B cell (primary cell): ENCODE measurements around the gene POLK. TPM values are rescaled to one million over a fixed set of nuclear protein-coding genes. Genes with fewer than 3 reads are reported as not detected.

Experiments
- ATAC-seq: fragments of 200-7000 bp; cut with Tn5 transposase; one replicate; pipeline ENCODE4 v1.10.0; 2021; ENCODE audit warnings: low read depth, mild to moderate bottlenecking, moderate number of reproducible peaks, moderate library complexity
- CTCF ChIA-PET: fragments of 350-600 bp; sonication (Branson Sonifier 250); formaldehyde crosslinking; loops from one replicate; lab custom pipeline; 2021; ENCODE audit warnings: antibody characterized with exemption, inconsistent platforms; lab: Charles Lee
- POLR2A ChIA-PET: fragments of 350-600 bp; sonication (Branson Sonifier 250); formaldehyde crosslinking; loops from one replicate; lab custom pipeline; 2021; ENCODE audit warnings: antibody characterized with exemption; lab: Charles Lee
- DNase-seq: peaks from one replicate; pipeline ENCODE4 v3.0.0; 2013
- H2AFZ ChIP-seq: 2 replicates; pipeline ENCODE4 v1.6.1; 2012; ENCODE audit warnings: mild to moderate bottlenecking, low read depth, low read length; ENCODE audit not compliant: insufficient read depth, poor library complexity, severe bottlenecking
- H3K27ac ChIP-seq, 2 donors: 1 replicate in 1 of 2; 2 replicates in 1 of 2; pipeline ENCODE4 v1.5.1; 2012 to 2013; ENCODE audit warnings: low read length in 2 of 2, mild to moderate bottlenecking in 2 of 2, moderate library complexity in 1 of 2
- H3K27me3 ChIP-seq, 4 experiments: fragments of 200-600 bp in 1 of 4; sonication (generic) in 1 of 4; replicated peaks in 1 of 4; 1 replicate in 2 of 4; 2 replicates in 2 of 4; pipeline versions ENCODE4 v1.6.1 to v1.7.0; 2013 to 2016; ENCODE audit warnings: low read length in 3 of 4, mild to moderate bottlenecking in 2 of 4, mixed read lengths in 1 of 4, moderate library complexity in 1 of 4; ENCODE audit not compliant: insufficient read depth in 4 of 4, control insufficient read depth in 3 of 4; ENCODE audit errors: control extremely low read depth in 1 of 4
- H3K36me3 ChIP-seq, 2 experiments: replicated peaks in 1 of 2; 1 replicate in 1 of 2; 2 replicates in 1 of 2; pipeline versions ENCODE4 v1.6.1 to v1.7.1; 2013; ENCODE audit warnings: low read length in 1 of 2; ENCODE audit not compliant: insufficient read depth in 2 of 2, control insufficient read depth in 1 of 2; ENCODE audit errors: control extremely low read depth in 1 of 2, extremely low read depth in 1 of 2
- H3K4me1 ChIP-seq, 2 donors: fragments of 200-600 bp in 1 of 2; sonication (generic) in 1 of 2; 1 replicate in 1 of 2; 2 replicates in 1 of 2; pipeline versions ENCODE4 v1.5.1 to v1.6.1; 2013 to 2017; ENCODE audit warnings: low read length in 2 of 2; ENCODE audit not compliant: control insufficient read depth in 2 of 2, insufficient read depth in 2 of 2
- H3K4me2 ChIP-seq: replicated peaks from 2 replicates; pipeline ENCODE3; 2012; ENCODE audit warnings: mild to moderate bottlenecking, low read depth, low read length; ENCODE audit not compliant: poor library complexity, severe bottlenecking
- H3K4me3 ChIP-seq, 5 experiments: fragments of 200-600 bp in 1 of 5; sonication (generic) in 1 of 5; 1 replicate in 3 of 5; 2 replicates in 2 of 5; pipeline versions ENCODE4 v1.5.1 to v1.7.0; 2011 to 2016; ENCODE audit warnings: low read length in 4 of 5, mild to moderate bottlenecking in 4 of 5, low read depth in 2 of 5, control low read depth in 1 of 5, moderate library complexity in 1 of 5; ENCODE audit not compliant: insufficient read depth in 1 of 5; ENCODE audit errors: control extremely low read depth in 1 of 5, extremely low read depth in 1 of 5
- H3K79me2 ChIP-seq: fragments of 200-600 bp; sonication (generic); one replicate; pipeline ENCODE4 v1.6.0; 2016; ENCODE audit warnings: low read length; ENCODE audit not compliant: control insufficient read depth, insufficient read depth
- H3K9ac ChIP-seq: fragments of 200-600 bp; sonication (generic); 2 replicates; pipeline ENCODE4 v1.6.1; 2017; ENCODE audit warnings: mild to moderate bottlenecking, low read length, moderate library complexity
- H3K9me3 ChIP-seq, 3 donors: one replicate each; pipeline versions ENCODE4 v1.6.1 to v1.7.1; 2013; ENCODE audit warnings: low read length in 2 of 3; ENCODE audit not compliant: control insufficient read depth in 2 of 3, insufficient read depth in 1 of 3; ENCODE audit errors: control extremely low read depth in 1 of 3
- H4K20me1 ChIP-seq: 2 replicates; pipeline ENCODE4 v1.6.0; 2012; ENCODE audit warnings: mild to moderate bottlenecking, low read length; ENCODE audit not compliant: insufficient read depth, control insufficient read depth, poor library complexity, severe bottlenecking
- H3K27ac Mint-ChIP-seq: one replicate; pipeline ENCODE4 v1.8.0; 2021; ENCODE audit warnings: mixed read lengths
- H3K27me3 Mint-ChIP-seq: one replicate; pipeline ENCODE4 v1.8.0; 2021; ENCODE audit warnings: mixed read lengths
- H3K4me1 Mint-ChIP-seq: one replicate; pipeline ENCODE4 v1.8.0; 2021; ENCODE audit warnings: mixed read lengths
- H3K4me3 Mint-ChIP-seq: one replicate; pipeline ENCODE4 v1.8.0; 2021; ENCODE audit warnings: mixed read lengths
- H3K9me3 Mint-ChIP-seq: one replicate; pipeline ENCODE4 v1.8.0; 2022; ENCODE audit warnings: mixed read lengths; ENCODE audit not compliant: insufficient read depth
- EZH2 ChIP-seq: IDR thresholded peaks from 2 replicates; pipeline ENCODE4 v1.6.1; 2012; ENCODE audit warnings: borderline replicate concordance, low read depth, mild to moderate bottlenecking, moderate library complexity, low read length; ENCODE audit not compliant: insufficient read depth, poor library complexity, severe bottlenecking
- WGBS: methylation state at CpG from one replicate; pipeline ENCODE4 v1.1.5; 2013; ENCODE audit warnings: missing lambda C conversion rate; ENCODE audit not compliant: insufficient coverage; 5-methylcytosine and 5-hydroxymethylcytosine counted together
- intact Hi-C: fragments of 100-400 bp; cut with micrococcal nuclease; formaldehyde crosslinking; loops from one replicate; pipeline ENCODE4 v1.10.0; 2022
- polyA plus RNA-seq: library from polyadenylated mRNA; depleted of rRNA; stranded (reverse); fragments of >200 nt; gene quantifications from 2 replicates; pipeline ENCODE4 v1.2.3, GENCODE V29; 2012
- total RNA-seq, 2 donors: library from RNA; stranded (reverse); fragments of 120-200 nt in 1 of 2; gene quantifications; 1 replicate in 1 of 2; 2 replicates in 1 of 2; pipeline versions ENCODE4 v1.2.3 to v1.2.4, GENCODE V29; 2013 to 2022
- TF ChIP-seq, protein P1 (sequence below): fragments of 200-600 bp; IDR thresholded peaks from one replicate; pipeline ENCODE4 v1.8.0; 2022; ENCODE audit warnings: antibody characterized with exemption, mild to moderate bottlenecking

The POLK gene
- total and polyA plus RNA-seq, 2 donors (not counting 1 experiment from before 2014, with no cell fraction given) = 13.8 to 41.6 TPM

DNA sequence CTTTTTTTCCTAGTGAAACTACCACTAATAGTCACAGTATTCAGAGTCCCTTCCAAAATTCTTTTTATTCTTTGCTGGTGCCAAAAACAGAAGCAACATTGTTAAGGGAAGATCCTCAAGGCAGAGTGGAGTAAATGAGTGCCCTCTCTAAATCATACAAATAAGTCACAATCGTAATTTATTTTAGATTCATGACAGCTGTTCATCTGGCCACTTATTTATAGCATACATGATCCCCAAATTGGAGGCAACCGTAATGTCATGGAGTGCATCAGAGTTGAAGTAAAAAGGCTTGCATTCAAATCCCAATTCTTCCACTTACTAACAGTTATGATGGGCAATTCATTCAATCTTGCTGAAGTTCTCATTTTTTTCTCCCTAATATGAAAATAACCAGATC, 33.4 kb downstream of the POLK start:
- H3K4me3 ChIP-seq = no peak overlapping the region
- no peaks in the 10 kb centered on the region for H3K27me3 Mint-ChIP-seq
- H3K36me3 ChIP-seq = peaks cover 1 to 7% of the 10 kb centered on the region in 2 experiments
- H3K4me1 ChIP-seq = no peaks in the 10 kb centered on the region
- no peaks in the 10 kb centered on the region for H3K9me3 ChIP-seq
- no peak overlapping the region for H3K4me2 ChIP-seq
- no peak overlapping the region for H3K4me3 Mint-ChIP-seq
- H3K27ac Mint-ChIP-seq = no peak overlapping the region
- TF ChIP-seq EZH2 = no peak
- TF ChIP-seq, protein P1, sequence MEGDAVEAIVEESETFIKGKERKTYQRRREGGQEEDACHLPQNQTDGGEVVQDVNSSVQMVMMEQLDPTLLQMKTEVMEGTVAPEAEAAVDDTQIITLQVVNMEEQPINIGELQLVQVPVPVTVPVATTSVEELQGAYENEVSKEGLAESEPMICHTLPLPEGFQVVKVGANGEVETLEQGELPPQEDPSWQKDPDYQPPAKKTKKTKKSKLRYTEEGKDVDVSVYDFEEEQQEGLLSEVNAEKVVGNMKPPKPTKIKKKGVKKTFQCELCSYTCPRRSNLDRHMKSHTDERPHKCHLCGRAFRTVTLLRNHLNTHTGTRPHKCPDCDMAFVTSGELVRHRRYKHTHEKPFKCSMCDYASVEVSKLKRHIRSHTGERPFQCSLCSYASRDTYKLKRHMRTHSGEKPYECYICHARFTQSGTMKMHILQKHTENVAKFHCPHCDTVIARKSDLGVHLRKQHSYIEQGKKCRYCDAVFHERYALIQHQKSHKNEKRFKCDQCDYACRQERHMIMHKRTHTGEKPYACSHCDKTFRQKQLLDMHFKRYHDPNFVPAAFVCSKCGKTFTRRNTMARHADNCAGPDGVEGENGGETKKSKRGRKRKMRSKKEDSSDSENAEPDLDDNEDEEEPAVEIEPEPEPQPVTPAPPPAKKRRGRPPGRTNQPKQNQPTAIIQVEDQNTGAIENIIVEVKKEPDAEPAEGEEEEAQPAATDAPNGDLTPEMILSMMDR = no peak
- H3K9me3 Mint-ChIP-seq = no peaks in the 10 kb centered on the region
- H3K4me1 Mint-ChIP-seq = peaks cover 9% of the 10 kb centered on the region
- no peak overlapping the region for H3K9ac ChIP-seq
- no peak for DNase-seq
- POLR2A ChIA-PET = no interaction called here
- CTCF ChIA-PET = no interaction called here
- H3K27ac ChIP-seq = no peak overlapping the region
- no peaks in the 10 kb centered on the region for H3K27me3 ChIP-seq
- no peak overlapping the region for H2AFZ ChIP-seq
- no peak for ATAC-seq
- WGBS = no CpG with 5 or more reads among the region's 2 CpGs
- H3K79me2 ChIP-seq = peaks cover 36% of the 10 kb centered on the region
- intact Hi-C loops = no loop called here
- no peaks in the 10 kb centered on the region for H4K20me1 ChIP-seq

DNA sequence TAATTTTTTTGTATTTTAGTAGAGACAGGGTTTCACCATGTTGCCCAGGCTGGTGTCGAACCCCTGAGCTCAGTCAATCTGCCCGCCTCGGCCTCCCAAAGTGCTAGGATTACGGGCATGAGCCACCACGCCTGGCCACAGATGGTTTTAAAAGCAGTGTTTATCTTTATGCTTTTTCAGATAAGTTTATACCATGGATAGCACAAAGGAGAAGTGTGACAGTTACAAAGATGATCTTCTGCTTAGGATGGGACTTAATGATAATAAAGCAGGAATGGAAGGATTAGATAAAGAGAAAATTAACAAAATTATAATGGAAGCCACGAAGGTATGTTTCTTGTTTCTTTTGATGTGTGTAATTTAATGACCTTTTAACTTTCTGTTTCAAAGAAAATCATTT, 35.1 kb downstream of the POLK start:
- Histone ChIP-seq H3K36me3 (peaks cover 0 to 7% of the 10 kb centered on the region in 2 experiments), H3K27me3 (no peaks in the 10 kb centered on the region), H3K4me3 (no peak overlapping the region), H3K4me1 (no peaks in the 10 kb centered on the region), H3K79me2 (peaks cover 20% of the 10 kb centered on the region), H4K20me1 (no peaks in the 10 kb centered on the region), H3K27ac (no peak overlapping the region), H3K9me3 (no peaks in the 10 kb centered on the region), H3K9ac (no peak overlapping the region), H3K4me2 (no peak overlapping the region), H2AFZ (no peak overlapping the region)
- intact Hi-C loops = no loop called here
- Mint-ChIP-seq H3K4me1 (peaks cover 16% of the 10 kb centered on the region), H3K4me3 (no peak overlapping the region), H3K9me3 (no peaks in the 10 kb centered on the region), H3K27me3 (no peaks in the 10 kb centered on the region), H3K27ac (no peak overlapping the region)
- 100% methylated on average over 5 of the region's 6 CpGs for WGBS
- ChIA-PET POLR2A (no interaction called here), CTCF (no interaction called here)
- no peak for ATAC-seq
- DNase-seq = no peak
- no peak for TF ChIP-seq EZH2
- TF ChIP-seq, protein P1 = no peak
